Endothelial cell of hepatic sinusoid (primary cell): ENCODE measurements around the gene WFIKKN1.
"Not testable (repeated sequence)": the region's sequence is repeated elsewhere in the genome, so short reads cannot be mapped to it uniquely, and the experiment has no call there.

ENCODE experiments used
- in situ Hi-C: cut with HindIII; loops from 2 replicates; pipeline ENCODE4 v1.10.0; 2017; ENCODE audit warnings: low sequenced_read_pairs

WFIKKN1 gene

GRCh38 chr16:593807-594206 lies 37.0 kb upstream of the WFIKKN1 start:
- in situ Hi-C loops = no loop called here

GRCh38 chr16:595094-595528 lies 35.7 kb upstream of the WFIKKN1 start:
- in situ Hi-C loops = no loop called here

GRCh38 chr16:595942-596735 lies 34.6 kb upstream of the WFIKKN1 start:
- in situ Hi-C loops = no loop called here

- in situ Hi-C loops = no loop called here
Measured at GRCh38 chr16:596736-597060, 34.1 kb upstream of the WFIKKN1 start.

DNA sequence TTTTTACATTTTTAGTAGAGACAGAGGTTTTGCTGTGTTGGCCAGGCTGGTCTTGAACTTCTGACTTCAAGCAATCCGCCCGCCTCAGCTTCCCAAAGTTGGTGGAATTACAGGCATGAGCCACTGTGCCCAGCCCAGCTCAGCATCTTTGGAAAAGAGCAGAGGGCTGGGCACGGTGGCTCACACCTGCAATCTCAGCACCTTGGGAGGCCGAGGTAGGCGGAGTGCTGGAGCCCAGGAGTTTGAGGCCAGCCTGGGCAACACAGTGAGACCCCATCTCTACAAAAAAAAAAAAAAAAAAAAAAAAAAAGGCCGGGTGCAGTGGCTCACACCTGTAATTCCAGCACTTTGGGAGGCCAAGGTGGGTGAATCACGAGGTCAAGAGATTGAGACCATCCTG lies 33.1 kb upstream of the WFIKKN1 start:
- in situ Hi-C loops = not testable (repeated sequence)

DNA sequence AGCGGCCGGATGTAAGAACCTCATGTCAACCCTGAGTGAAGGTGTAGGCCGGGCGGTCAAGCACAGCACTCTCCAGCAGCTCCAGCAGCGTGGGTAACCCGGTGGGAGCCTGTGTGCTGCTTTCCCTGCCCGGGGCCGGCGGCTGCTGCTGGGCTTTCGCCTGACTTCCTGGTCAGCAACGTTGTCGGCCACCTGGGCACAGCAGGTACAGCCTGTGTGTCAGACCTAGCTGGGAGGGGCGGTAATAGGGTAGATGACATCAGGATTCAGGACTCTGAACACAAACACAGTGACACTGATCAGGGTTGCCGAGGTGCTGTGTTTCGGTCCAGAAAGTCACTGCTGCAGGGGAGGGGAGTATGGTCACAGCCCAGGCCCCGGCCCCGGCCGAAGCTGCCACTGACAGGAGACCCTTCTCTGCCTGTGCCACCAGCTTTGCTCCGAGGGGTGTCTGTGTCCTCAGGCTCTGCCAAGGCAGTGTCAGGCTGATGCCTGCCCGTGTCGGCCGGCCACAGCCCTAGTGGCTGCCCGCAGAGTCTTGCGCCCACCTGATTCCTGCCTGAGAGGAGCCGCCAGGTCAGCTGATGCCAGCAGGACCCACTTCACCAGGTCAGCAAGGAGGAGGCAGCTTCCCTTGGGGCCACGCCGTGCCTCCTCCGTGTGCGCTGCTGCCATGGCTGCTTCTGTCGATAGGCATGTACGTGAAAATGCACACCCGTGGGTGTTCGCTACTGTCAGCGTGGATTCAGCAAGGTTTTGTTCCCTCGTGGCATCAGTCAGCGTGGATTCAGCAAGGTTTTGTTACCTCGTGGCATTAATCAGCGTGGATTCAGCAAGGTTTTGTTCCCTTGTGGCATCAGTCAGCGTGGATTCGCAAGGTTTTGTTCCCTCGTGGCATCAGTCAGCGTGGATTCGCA lies 31.7 kb upstream of the WFIKKN1 start:
- in situ Hi-C loops = no loop called here

DNA sequence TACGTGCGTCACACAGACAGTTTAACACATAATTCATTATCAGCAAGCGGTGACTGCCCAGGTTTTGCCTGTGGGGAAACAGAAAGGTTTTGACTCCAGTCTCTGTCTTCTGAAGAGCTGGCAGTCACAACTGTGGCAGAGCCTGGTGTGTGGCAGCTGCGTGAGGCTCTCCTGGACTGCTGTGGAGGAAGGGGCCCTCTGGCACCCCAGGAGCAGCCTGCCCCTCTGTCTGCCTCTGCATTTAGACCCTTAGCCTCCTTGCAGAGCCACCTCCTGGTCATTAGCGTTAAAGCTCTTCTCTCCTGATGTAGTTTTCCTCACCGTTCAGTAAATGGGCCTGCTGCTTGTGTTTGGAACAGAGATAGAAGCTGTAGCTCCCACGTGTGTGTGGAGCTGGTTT lies 30.0 kb upstream of the WFIKKN1 start:
- in situ Hi-C loops = no loop called here

DNA sequence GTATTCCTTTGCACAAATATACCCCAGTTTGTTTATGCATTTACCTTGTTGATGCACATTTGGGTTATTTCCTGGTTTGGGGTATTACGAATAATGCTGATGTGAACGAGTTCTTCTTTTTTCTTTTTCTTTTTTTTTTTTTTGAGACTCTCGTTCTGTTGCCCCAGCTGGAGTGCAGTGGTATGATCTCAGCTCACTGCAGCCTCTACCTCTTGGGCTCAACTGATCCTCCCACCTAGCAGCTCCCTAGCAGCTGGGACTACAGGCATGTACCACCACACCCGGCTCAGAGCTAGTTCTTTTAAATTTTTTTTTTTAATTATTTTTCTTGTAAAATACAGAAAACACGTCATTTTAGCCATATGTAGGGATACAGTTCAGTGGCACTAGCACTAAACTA lies 26.9 kb upstream of the WFIKKN1 start:
- in situ Hi-C loops = no loop called here

GRCh38 chr16:606656-607307 lies 24.0 kb upstream of the WFIKKN1 start:
- in situ Hi-C loops = no loop called here

GRCh38 chr16:608019-608418 lies 22.8 kb upstream of the WFIKKN1 start:
- in situ Hi-C loops = no loop called here

DNA sequence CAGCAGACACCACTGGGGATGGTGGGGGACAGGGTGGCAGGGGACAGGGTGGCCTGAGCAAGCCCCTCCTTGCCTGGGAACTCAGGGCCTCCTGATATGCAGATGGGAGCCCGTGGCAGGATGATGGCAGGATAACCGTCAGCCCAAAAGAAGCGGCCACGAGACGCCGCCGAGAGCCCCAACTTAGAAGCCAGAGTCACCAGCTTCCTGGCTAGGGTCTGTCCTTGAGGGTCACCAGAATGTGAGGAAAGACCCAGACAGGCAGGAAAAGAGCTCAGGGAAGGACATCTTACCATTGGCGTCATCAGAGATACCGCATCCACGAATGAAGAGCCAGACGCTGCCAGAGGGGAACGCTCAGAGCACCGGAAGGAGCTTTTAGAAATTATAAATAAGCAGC lies 21.5 kb upstream of the WFIKKN1 start:
- in situ Hi-C loops = no loop called here

DNA sequence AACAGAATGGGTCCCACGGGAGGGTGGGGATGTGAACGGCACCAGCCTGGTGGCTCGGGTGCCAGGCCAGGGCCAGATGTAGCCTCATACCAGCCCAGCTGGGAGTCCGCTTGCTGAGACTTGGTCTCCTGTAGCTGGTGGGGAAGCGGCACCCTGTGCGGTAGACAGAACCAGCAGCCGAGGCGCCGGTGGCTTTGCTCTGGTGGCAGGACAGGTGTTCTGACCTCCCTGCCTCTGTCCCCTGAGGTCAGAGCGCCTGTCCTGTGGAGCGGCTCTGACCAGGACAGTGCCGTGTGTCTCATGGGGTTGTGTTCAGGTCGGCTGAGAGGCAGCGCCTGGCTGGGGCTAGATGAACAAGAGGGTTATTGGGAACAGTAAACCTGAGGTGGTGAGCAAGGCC lies 20.8 kb upstream of the WFIKKN1 start:
- in situ Hi-C loops = no loop called here

- in situ Hi-C loops = no loop called here
Measured at GRCh38 chr16:610513-611381, 20.0 kb upstream of the WFIKKN1 start.

GRCh38 chr16:615122-615521 lies 15.7 kb upstream of the WFIKKN1 start:
- in situ Hi-C loops = no loop called here

DNA sequence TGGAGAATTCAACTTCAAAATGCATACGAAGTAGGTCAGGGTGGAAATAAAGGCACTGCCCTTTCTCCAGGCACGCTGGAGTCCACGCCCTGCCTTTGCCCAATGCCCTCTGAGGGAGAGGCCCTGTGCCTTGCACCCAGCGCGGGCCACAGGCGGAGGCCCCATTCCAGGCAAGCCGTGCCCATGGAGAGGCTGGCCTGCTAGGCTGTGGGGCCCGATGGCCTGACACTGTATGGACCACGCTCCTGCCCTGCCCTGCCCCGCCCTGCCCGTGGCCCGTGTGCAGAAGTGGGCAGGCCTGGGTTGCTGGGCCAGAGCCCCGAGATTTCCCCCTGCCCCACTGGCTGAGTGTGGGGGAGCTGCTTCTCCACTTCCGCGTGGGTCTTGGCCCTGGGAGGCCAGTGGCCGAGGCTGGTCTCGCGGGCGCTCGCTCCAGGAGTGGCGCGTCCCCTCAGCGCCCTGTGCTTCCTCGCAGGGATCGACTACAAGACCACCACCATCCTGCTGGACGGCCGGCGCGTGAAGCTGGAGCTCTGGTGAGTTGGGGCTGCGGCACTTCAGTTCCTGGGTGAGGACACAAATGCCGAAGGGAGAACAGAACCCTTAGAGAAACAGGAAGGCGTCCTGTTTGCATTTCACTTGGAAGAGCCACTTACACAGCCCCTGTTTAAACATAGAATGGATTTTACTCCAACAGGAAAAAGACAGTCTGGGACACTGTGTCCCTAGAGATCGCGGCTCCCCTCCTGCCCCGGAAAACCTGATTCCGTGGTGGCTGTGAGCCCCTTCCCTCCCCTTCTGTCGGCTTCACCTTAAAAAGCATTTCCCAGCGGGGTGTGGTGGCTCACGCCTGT lies 13.8 kb upstream of the WFIKKN1 start:
- in situ Hi-C loops = no loop called here

GRCh38 chr16:617855-618254 lies 12.9 kb upstream of the WFIKKN1 start:
- in situ Hi-C loops = no loop called here

DNA sequence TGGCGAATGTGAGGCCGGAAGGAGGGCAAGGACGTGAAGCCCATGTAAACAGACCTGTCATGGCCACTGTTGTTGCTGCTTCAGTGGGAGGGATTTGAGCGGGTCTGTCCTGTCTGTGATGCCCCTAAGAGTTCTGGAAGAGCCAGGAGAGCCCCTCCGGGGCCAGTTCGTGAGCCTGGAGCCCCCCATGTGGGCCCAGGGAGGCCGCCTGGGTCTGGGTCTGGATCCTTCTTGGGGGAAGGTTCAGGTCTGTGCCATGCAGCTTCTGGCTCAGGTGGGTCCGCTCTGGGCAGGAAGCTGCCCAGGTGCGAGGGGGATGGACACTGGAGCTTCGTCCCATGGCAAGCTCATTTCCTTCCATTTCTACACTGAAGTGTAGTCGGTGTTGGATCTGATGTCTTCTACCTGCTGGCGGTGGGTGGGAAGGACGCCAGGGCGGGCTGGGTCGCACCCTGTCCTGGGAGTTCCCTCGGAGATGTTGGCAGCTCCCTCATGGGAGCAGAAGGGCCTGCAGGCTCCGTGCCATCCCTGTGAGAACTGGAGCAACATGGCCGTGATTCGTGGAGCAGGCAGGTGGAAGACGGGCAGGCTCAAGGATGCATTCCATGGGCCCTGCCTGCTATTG lies 11.2 kb upstream of the WFIKKN1 start:
- in situ Hi-C loops = no loop called here

DNA sequence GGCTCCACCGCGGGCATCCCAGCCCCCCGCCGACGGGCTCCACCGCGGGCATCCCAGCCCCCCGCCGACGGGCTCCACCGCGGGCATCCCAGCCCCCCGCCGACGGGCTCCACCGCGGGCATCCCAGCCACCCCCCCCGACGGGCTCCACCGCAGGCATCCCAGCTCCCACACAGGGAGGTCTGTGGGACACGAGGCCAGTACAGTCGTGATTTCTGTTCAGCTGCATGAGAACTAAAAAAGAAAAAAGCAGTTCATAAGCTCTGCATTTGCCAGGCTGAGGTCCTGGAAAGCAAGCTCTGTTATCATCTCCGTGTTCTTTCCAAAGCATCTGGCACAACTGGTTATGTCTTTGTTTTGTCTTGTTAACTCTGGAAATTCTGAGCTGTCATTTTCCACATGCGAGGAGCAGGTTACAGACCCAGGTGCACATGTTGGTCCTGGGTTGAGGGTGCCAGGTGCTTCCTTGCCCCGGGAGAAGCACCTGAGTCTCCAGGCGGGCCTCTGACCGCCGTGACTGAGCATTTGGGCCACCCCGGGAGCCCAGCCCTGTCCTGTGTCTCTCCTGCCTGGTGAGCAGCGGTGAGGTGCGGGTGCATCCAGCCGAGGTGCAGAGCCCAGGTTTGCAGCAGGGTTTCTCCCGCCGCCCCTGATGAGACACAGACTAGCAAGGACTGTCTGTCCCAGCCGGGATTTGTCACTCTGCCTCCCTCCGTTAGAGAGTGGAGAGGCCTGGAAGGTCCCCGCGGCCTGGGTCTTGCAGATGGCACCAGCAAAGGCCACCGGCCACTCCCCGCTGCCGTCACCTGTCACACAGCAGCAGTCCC lies 9.9 kb upstream of the WFIKKN1 start:
- in situ Hi-C loops = no loop called here
